Stimulated activated CD4-positive, alpha-beta T cell treated with anti-CD3 and anti-CD28 coated beads, Interleukin-1b, Interleukin-23, amount 100 ng/mL, for 1 hour (primary cell): Measurements from ENCODE around the gene GGT5.
"Not testable (repeated sequence)": the region's sequence is repeated elsewhere in the genome, so short reads cannot be mapped to it uniquely, and the experiment has no call there.

ENCODE experiments used
- DNase-seq, 2 donors: peaks; one replicate each; pipeline ENCODE4 v3.0.0-alpha.2; 2020; ENCODE audit warnings: low read depth in 2 of 2

GGT5 gene

GRCh38 chr22:24245030-24245431 lies at the start of gene GGT5:
GGT5 (minus strand) TSS chr22:24245082; CDS start chr22:24244725, 357 bp downstream.
- DNase-seq, result not testable (repeated sequence)

- not testable (repeated sequence) for DNase-seq
Observed at GRCh38 chr22:24292202-24292830, 47.4 kb upstream of the GGT5 start.

- DNase-seq, result no peak
Observed at GRCh38 chr22:24291515-24292201, 46.8 kb upstream of the GGT5 start.

GRCh38 chr22:24290459-24290858 lies 45.6 kb upstream of the GGT5 start:
- no peak for DNase-seq

GRCh38 chr22:24289741-24290163 lies 44.9 kb upstream of the GGT5 start:
- no peak for DNase-seq

GRCh38 chr22:24289114-24289513 lies 44.2 kb upstream of the GGT5 start:
- no peak for DNase-seq

GRCh38 chr22:24287801-24288200 lies 42.9 kb upstream of the GGT5 start:
- DNase-seq, result not testable (repeated sequence)

GRCh38 chr22:24287212-24287611 lies 42.3 kb upstream of the GGT5 start:
- not testable (repeated sequence) for DNase-seq

GRCh38 chr22:24285245-24285644 lies 40.4 kb upstream of the GGT5 start:
- DNase-seq, result no peak

- no peak for DNase-seq
Observed at GRCh38 chr22:24284747-24285203, 39.9 kb upstream of the GGT5 start.

- no peak for DNase-seq
Observed at GRCh38 chr22:24282401-24282800, 37.5 kb upstream of the GGT5 start.

GRCh38 chr22:24280363-24280762 lies 35.5 kb upstream of the GGT5 start:
- DNase-seq, result not testable (repeated sequence)

GRCh38 chr22:24274696-24275405 lies 30.0 kb upstream of the GGT5 start:
- DNase-seq, result not testable (repeated sequence)

GRCh38 chr22:24273906-24274305 lies 29.0 kb upstream of the GGT5 start:
- DNase-seq, result not testable (repeated sequence)

- not testable (repeated sequence) for DNase-seq
Observed at GRCh38 chr22:24273031-24273430, 28.1 kb upstream of the GGT5 start.

- no peak for DNase-seq
Observed at GRCh38 chr22:24271386-24271854, 26.5 kb upstream of the GGT5 start.

GRCh38 chr22:24270556-24271385 lies 25.9 kb upstream of the GGT5 start, which contains the start of gene SPECC1L:
SPECC1L (plus strand) TSS chr22:24270831; CDS start chr22:24302232, 31,401 bp downstream.
- DNase-seq, result peak; percentile 81

GRCh38 chr22:24266495-24266894 lies 21.6 kb upstream of the GGT5 start:
- not testable (repeated sequence) for DNase-seq

GRCh38 chr22:24265734-24266133 lies 20.9 kb upstream of the GGT5 start:
- DNase-seq, result no peak

- not testable (repeated sequence) for DNase-seq
Observed at GRCh38 chr22:24264329-24264896, 19.5 kb upstream of the GGT5 start.

- not testable (repeated sequence) for DNase-seq
Observed at GRCh38 chr22:24263479-24263878, 18.6 kb upstream of the GGT5 start.
